Stimulated activated CD4-positive, alpha-beta T cell treated with anti-CD3 and anti-CD28 coated beads, Interleukin-12 subunit alpha, Interleukin-12 subunit beta, amount 100 ng/mL, for 4 hours (primary cell): ENCODE results near the gene COL5A2.

Experiments used
- DNase-seq: peaks from one replicate; pipeline ENCODE4 v3.0.0-alpha.2; 2020

The COL5A2 gene

DNA sequence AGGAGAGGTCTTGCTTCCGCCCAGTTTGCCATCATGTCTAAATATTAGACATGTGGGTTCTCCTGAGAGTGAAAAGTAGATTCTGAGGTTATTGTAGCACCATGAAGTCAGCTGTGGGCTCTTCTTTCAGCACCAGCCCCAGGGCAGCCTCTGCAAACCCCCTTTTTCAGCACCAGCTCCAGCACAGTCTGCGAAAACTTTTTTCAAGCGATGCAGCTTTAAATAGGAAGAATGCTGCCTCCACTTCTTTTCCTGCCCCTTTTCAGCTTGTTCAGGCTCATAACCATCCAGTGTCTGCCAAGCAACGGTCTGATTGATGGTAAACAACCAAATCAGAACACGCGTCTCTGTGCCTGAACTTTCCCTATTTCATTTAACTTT lies at the start of gene COL5A2:
TSS of gene COL5A2 (minus strand) at position 192 of the 381 bp plus-strand sequence. CDS start at position 35, 157 bp downstream.
- no peak for DNase-seq

DNA sequence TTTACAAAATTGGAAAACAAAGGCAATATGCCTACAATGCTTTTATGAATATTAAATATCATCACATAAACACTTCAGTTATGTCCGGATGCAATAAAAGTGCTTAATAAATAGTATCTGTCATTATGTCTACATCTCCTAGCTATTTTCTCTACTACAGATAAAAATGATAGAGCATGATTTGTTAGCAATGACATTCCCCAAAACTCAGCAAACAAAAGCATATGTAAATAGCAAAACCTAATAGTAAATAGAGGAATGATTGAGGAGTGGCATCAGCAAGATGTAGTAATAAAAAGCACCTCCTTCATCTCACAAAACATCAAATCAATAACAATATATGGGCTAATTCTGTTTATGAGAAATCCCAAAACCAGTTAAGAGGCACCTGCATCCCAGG lies 46.5 kb upstream of the COL5A2 start:
- DNase-seq, result no peak

- no peak for DNase-seq
Observed at GRCh38 chr2:189225032-189225431, 45.5 kb upstream of the COL5A2 start.

- no peak for DNase-seq
Observed at GRCh38 chr2:189222468-189223105, 43.0 kb upstream of the COL5A2 start.

- no peak for DNase-seq
Observed at GRCh38 chr2:189221811-189222467, 42.4 kb upstream of the COL5A2 start.

DNA sequence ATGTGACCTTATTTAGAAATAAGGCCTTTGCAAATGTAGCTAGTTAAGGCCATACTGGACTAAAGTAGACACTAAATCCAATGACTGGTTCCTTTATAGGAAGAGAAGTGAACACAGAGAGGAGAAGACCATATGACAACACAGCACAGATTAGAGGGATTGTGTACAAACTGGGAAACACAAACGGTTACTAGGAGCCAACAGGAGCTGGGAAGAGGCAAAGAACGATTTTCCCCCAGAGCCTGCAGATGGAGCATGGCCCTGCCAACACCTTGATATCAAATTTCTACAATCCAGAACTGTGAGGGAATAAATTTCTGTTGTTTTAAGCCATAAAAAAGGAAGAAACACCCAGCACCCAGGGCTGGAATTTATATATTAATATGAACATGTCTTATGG lies 38.7 kb upstream of the COL5A2 start:
- no peak for DNase-seq

- DNase-seq, result no peak
Observed at GRCh38 chr2:189217541-189217940, 38.0 kb upstream of the COL5A2 start.

DNA sequence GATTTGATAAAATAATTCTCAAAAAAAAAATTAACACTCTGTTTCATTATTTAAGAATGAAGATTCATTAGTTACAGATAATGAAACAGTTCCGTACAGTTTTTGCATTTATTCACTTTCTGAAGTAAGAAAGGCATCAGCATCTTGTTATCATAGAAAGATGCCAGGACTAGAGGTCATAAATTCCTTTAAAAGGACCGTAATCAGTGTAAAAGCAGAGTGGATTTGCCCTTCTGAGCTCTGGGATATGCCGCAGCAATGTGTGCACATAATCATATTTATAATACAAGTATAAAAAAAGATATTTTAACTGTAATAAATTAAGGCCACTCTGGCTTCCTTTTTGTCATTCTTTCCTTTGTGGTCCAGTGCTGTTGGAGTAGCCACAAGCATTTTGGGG lies 37.5 kb upstream of the COL5A2 start:
- no peak for DNase-seq

- DNase-seq, result no peak
Observed at GRCh38 chr2:189214484-189214883, 34.9 kb upstream of the COL5A2 start.

DNA sequence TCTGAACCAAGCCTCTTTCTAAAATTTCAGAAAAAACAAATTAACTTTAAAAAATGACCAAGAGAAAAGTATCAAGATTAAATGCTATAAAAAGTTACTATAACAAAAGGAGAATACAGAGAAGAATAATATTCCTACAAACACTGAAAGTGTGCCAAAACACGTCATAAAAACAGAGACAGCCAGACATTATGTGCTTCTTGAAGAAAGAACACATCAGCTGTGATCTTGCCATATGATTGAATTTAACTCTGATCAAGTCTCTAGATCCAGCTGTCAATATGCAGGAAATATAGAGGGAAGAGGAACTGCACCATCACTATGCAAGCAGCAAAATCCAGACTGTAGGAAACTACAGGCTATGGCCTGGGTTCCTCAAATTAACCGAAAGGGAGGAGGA lies 33.7 kb upstream of the COL5A2 start:
- no peak for DNase-seq

DNA sequence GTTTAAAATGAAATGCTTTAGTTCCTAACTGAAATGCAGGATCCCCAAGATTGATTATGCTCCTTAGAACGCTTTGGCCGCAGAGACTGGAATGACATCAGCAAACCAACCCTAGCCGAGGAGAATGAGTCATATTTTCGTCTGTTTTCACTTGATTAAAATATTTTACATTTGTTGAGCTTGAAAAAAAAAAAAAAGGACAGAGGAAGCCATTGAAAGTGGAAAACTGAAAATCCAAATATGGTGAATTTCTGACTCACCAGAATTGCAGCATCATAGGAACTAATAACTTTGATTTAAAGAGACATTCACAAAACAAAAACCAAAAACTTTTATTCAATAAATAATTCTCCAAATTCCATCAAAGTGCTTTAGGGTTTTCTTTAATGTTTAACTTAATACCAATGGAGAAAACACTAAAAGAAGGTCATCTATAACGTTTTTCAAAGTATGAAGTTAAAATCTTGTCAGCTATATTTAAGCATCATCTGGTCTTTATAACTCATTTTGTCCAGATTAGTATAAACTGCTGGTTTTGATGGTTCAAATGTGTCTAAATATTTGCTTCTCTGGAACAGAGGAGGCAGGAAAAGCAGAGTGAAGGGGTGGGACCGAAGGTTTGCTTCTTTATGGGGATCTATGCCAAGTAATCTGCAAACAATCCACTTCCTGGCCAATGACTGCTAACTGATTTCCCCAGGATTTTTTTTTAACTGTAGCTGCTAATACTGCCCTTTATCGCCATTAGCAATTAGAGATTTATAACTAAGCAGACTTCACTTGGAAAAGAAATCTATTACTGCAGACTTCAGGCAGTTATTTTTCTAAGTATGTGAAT lies 30.9 kb upstream of the COL5A2 start:
- DNase-seq, result no peak

- no peak for DNase-seq
Observed at GRCh38 chr2:189208254-189208653, 28.7 kb upstream of the COL5A2 start.

DNA sequence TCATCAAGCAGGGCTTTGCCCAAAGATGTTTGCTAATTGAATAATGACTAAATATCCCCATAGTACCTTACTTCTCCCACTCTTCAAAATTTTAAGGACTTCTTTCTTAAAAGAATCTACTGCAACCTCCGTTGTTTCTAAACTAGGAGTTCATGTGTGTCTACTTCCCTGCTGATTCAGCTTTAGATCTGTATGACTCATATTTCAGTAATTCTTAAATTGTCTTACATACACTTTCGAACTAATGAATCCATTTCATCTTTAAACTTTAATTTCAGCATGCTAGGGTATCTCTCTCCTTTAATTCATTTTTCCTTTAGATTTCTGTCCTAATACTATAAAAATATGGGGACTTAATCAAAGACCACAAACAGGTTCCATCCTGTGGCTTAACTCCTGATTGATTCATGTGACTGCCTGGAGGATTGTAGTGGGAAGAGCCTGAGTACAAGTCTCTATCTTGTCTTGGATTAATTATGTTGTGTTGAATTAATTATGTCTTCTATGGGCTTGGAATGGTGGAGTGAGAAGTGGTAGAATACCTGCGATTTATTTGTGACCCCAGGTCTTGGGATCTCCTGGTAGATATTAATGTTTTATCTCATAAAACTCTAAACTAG lies 24.9 kb upstream of the COL5A2 start:
- DNase-seq, result no peak

- no peak for DNase-seq
Observed at GRCh38 chr2:189203177-189203799, 23.7 kb upstream of the COL5A2 start.

DNA sequence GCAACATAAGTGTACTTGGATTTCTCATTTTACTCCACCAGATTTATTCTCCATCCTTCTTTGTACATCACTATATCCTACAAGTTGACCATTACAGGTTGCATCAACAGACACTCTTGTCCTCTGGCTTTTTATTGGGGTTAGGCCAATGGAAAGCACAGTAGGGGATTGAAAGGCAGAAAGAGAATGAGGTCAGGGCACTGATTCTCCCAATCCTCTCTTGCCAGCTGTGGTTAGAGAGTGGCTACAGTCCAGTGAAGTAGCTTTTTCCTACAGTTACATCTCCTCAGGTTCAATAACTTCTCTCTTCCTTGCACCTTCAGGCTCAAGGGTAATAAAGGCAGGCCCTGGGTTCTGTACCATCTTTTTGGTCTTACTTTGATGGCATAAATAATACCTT lies 20.2 kb upstream of the COL5A2 start:
- no peak for DNase-seq

GRCh38 chr2:189192766-189193165 lies 13.2 kb upstream of the COL5A2 start:
- DNase-seq, result no peak

DNA sequence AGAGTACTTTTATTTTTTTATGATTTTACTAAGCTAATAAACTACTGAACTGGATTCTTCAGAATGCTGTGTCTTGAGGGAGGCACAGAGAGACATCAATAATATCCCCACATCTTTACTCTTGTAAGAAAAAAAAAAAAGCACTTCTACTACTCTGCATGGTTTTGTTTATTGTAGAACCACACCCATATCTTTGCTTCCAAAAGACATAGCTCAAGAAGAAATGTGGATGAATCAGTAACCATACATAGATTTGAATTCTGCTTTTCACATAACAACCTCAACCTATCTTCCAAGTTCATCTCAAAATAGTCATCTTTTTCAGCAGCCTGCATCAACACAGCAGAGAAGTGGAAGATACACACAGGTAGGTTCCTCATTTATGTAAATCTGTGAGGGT lies 12.2 kb upstream of the COL5A2 start:
- no peak for DNase-seq

GRCh38 chr2:189190685-189191084 lies 11.1 kb upstream of the COL5A2 start:
- DNase-seq, result no peak

DNA sequence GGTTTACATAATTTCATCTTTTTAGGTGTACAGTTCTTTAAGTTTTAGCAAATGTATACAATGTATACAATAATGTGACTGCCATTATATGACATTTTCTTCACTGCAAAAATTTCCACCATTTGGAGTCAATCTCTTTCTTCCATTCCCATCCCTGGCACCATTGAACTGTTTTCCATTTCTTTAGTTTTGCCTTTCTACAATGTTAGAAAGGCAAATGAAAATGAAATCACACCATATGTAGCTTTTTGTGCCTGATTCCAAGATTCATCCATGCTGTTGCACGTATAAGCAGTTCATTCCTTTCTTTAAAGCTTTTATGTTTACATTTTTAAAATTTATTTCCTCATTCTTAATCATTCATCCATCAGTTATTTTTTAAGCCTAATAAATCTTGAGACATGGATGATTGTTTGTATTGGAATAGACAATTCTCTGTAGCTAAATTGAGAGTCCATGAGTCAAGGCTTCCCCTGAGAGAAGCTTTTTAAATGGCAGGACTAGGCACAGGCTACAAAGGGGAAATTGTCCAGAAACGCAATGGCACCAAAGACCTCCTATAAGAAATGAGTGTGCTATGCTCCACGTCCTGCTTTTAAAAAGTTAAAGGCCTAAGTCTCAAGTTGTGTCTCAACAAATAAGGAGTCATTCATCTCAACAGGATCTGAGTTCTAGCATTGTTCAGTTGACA lies 8.7 kb upstream of the COL5A2 start:
- DNase-seq, result no peak

- no peak for DNase-seq
Observed at GRCh38 chr2:189183170-189183569, 3.6 kb upstream of the COL5A2 start.

DNA sequence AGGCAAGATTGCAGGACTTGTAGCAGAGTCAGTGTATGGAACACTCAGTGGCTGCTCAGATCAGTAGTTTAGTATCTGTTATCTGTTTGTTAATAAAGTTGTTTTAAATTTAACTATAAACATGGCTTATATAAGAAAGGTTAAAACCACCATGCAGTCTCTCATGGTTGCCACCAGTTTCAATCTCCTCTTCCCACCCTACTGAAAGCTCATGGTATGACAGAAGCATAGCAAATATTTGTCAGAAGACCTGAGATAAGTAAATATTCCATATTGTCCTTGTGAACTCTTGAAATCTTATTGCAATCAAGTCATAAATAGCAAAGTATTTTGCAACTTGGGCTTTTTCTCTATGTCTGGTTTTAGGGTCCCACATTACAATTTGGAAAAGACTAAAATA lies 2.1 kb upstream of the COL5A2 start:
- DNase-seq, result no peak
